B cell (primary cell): ENCODE data around the gene SPEM2. TPM values are rescaled to one million over a fixed set of nuclear protein-coding genes. Genes with fewer than 3 reads are reported as not detected.

ENCODE experiments used
- ATAC-seq: fragments of 200-7000 bp; cut with Tn5 transposase; one replicate; pipeline ENCODE4 v1.10.0; 2021; ENCODE audit warnings: low read depth, mild to moderate bottlenecking, moderate number of reproducible peaks, moderate library complexity
- CTCF ChIA-PET: fragments of 350-600 bp; sonication (Branson Sonifier 250); formaldehyde crosslinking; loops from one replicate; lab custom pipeline; 2021; ENCODE audit warnings: antibody characterized with exemption, inconsistent platforms; lab: Charles Lee
- POLR2A ChIA-PET: fragments of 350-600 bp; sonication (Branson Sonifier 250); formaldehyde crosslinking; loops from one replicate; lab custom pipeline; 2021; ENCODE audit warnings: antibody characterized with exemption; lab: Charles Lee
- DNase-seq: peaks from one replicate; pipeline ENCODE4 v3.0.0; 2013
- H2AFZ ChIP-seq: 2 replicates; pipeline ENCODE4 v1.6.1; 2012; ENCODE audit warnings: mild to moderate bottlenecking, low read depth, low read length; ENCODE audit not compliant: insufficient read depth, poor library complexity, severe bottlenecking
- H3K27ac ChIP-seq, 2 donors: 1 replicate in 1 of 2; 2 replicates in 1 of 2; pipeline ENCODE4 v1.5.1; 2012 to 2013; ENCODE audit warnings: low read length in 2 of 2, mild to moderate bottlenecking in 2 of 2, moderate library complexity in 1 of 2
- H3K27me3 ChIP-seq, 4 experiments: fragments of 200-600 bp in 1 of 4; sonication (generic) in 1 of 4; replicated peaks in 1 of 4; 1 replicate in 2 of 4; 2 replicates in 2 of 4; pipeline versions ENCODE4 v1.6.1 to v1.7.0; 2013 to 2016; ENCODE audit warnings: low read length in 3 of 4, mild to moderate bottlenecking in 2 of 4, mixed read lengths in 1 of 4, moderate library complexity in 1 of 4; ENCODE audit not compliant: insufficient read depth in 4 of 4, control insufficient read depth in 3 of 4; ENCODE audit errors: control extremely low read depth in 1 of 4
- H3K36me3 ChIP-seq, 2 experiments: replicated peaks in 1 of 2; 1 replicate in 1 of 2; 2 replicates in 1 of 2; pipeline versions ENCODE4 v1.6.1 to v1.7.1; 2013; ENCODE audit warnings: low read length in 1 of 2; ENCODE audit not compliant: insufficient read depth in 2 of 2, control insufficient read depth in 1 of 2; ENCODE audit errors: control extremely low read depth in 1 of 2, extremely low read depth in 1 of 2
- H3K4me1 ChIP-seq, 2 donors: fragments of 200-600 bp in 1 of 2; sonication (generic) in 1 of 2; 1 replicate in 1 of 2; 2 replicates in 1 of 2; pipeline versions ENCODE4 v1.5.1 to v1.6.1; 2013 to 2017; ENCODE audit warnings: low read length in 2 of 2; ENCODE audit not compliant: control insufficient read depth in 2 of 2, insufficient read depth in 2 of 2
- H3K4me2 ChIP-seq: replicated peaks from 2 replicates; pipeline ENCODE3; 2012; ENCODE audit warnings: mild to moderate bottlenecking, low read depth, low read length; ENCODE audit not compliant: poor library complexity, severe bottlenecking
- H3K4me3 ChIP-seq, 5 experiments: fragments of 200-600 bp in 1 of 5; sonication (generic) in 1 of 5; 1 replicate in 3 of 5; 2 replicates in 2 of 5; pipeline versions ENCODE4 v1.5.1 to v1.7.0; 2011 to 2016; ENCODE audit warnings: low read length in 4 of 5, mild to moderate bottlenecking in 4 of 5, low read depth in 2 of 5, control low read depth in 1 of 5, moderate library complexity in 1 of 5; ENCODE audit not compliant: insufficient read depth in 1 of 5; ENCODE audit errors: control extremely low read depth in 1 of 5, extremely low read depth in 1 of 5
- H3K79me2 ChIP-seq: fragments of 200-600 bp; sonication (generic); one replicate; pipeline ENCODE4 v1.6.0; 2016; ENCODE audit warnings: low read length; ENCODE audit not compliant: control insufficient read depth, insufficient read depth
- H3K9ac ChIP-seq: fragments of 200-600 bp; sonication (generic); 2 replicates; pipeline ENCODE4 v1.6.1; 2017; ENCODE audit warnings: mild to moderate bottlenecking, low read length, moderate library complexity
- H3K9me3 ChIP-seq, 3 donors: one replicate each; pipeline versions ENCODE4 v1.6.1 to v1.7.1; 2013; ENCODE audit warnings: low read length in 2 of 3; ENCODE audit not compliant: control insufficient read depth in 2 of 3, insufficient read depth in 1 of 3; ENCODE audit errors: control extremely low read depth in 1 of 3
- H4K20me1 ChIP-seq: 2 replicates; pipeline ENCODE4 v1.6.0; 2012; ENCODE audit warnings: mild to moderate bottlenecking, low read length; ENCODE audit not compliant: insufficient read depth, control insufficient read depth, poor library complexity, severe bottlenecking
- H3K27ac Mint-ChIP-seq: one replicate; pipeline ENCODE4 v1.8.0; 2021; ENCODE audit warnings: mixed read lengths
- H3K27me3 Mint-ChIP-seq: one replicate; pipeline ENCODE4 v1.8.0; 2021; ENCODE audit warnings: mixed read lengths
- H3K4me1 Mint-ChIP-seq: one replicate; pipeline ENCODE4 v1.8.0; 2021; ENCODE audit warnings: mixed read lengths
- H3K4me3 Mint-ChIP-seq: one replicate; pipeline ENCODE4 v1.8.0; 2021; ENCODE audit warnings: mixed read lengths
- H3K9me3 Mint-ChIP-seq: one replicate; pipeline ENCODE4 v1.8.0; 2022; ENCODE audit warnings: mixed read lengths; ENCODE audit not compliant: insufficient read depth
- CTCF ChIP-seq: fragments of 200-600 bp; IDR thresholded peaks from one replicate; pipeline ENCODE4 v1.8.0; 2022; ENCODE audit warnings: antibody characterized with exemption, mild to moderate bottlenecking
- EZH2 ChIP-seq: IDR thresholded peaks from 2 replicates; pipeline ENCODE4 v1.6.1; 2012; ENCODE audit warnings: borderline replicate concordance, low read depth, mild to moderate bottlenecking, moderate library complexity, low read length; ENCODE audit not compliant: insufficient read depth, poor library complexity, severe bottlenecking
- WGBS: methylation state at CpG from one replicate; pipeline ENCODE4 v1.1.5; 2013; ENCODE audit warnings: missing lambda C conversion rate; ENCODE audit not compliant: insufficient coverage; 5-methylcytosine and 5-hydroxymethylcytosine counted together
- intact Hi-C: fragments of 100-400 bp; cut with micrococcal nuclease; formaldehyde crosslinking; loops from one replicate; pipeline ENCODE4 v1.10.0; 2022
- polyA plus RNA-seq: library from polyadenylated mRNA; depleted of rRNA; stranded (reverse); fragments of >200 nt; gene quantifications from 2 replicates; pipeline ENCODE4 v1.2.3, GENCODE V29; 2012
- total RNA-seq, 2 donors: library from RNA; stranded (reverse); fragments of 120-200 nt in 1 of 2; gene quantifications; 1 replicate in 1 of 2; 2 replicates in 1 of 2; pipeline versions ENCODE4 v1.2.3 to v1.2.4, GENCODE V29; 2013 to 2022

Gene SPEM2
- total and polyA plus RNA-seq, 2 donors (not counting 1 experiment from before 2014, with no cell fraction given): not detected

GRCh38 chr17:7459961-7460545 is 34.6 kb downstream of the SPEM2 start:
- WGBS: no CpG with 5 or more reads among the region's 3 CpGs
- no peak overlapping the region for H3K4me3 Mint-ChIP-seq
- H3K9me3 Mint-ChIP-seq: no peaks in the 10 kb centered on the region

More at GRCh38 chr17:7459961-7460545, 34.6 kb downstream of the SPEM2 start:
- Mint-ChIP-seq H3K4me1 (peaks cover 10% of the 10 kb centered on the region), H3K27me3 (no peaks in the 10 kb centered on the region), H3K27ac (no peak overlapping the region)
- Histone ChIP-seq H3K27ac (no peak overlapping the region), H3K4me1 (peaks cover 5 to 9% of the 10 kb centered on the region in 2 donors), H3K27me3 (no peaks in the 10 kb centered on the region), H3K79me2 (no peaks in the 10 kb centered on the region), H4K20me1 (peaks cover 14% of the 10 kb centered on the region), H3K4me3 (no peak overlapping the region), H3K9me3 (no peaks in the 10 kb centered on the region), H3K36me3 (peaks cover 0 to 18% of the 10 kb centered on the region in 2 experiments), H2AFZ (no peak overlapping the region), H3K4me2 (no peak overlapping the region), H3K9ac (no peak overlapping the region)
- POLR2A ChIA-PET: interaction anchor here (0.6 kb wide), 1 partner anchor 1413 kb away, joined by 4 read pairs; no protein-coding TSS in a partner anchor
- no peak for TF ChIP-seq CTCF
- no peak for TF ChIP-seq EZH2
- no peak for DNase-seq
- CTCF ChIA-PET: no interaction called here
- intact Hi-C loops: loop anchor here (5.0 kb wide), 1 partner anchor 153 kb away; the partner anchor contains the start of gene EIF5A
- no peak for ATAC-seq
